ENCODE data around the gene AS3MT.

AS3MT gene

GRCh38 chr10:102878629-102879028 is 9.4 kb downstream of the AS3MT start:
- no peak for DNase-seq (ENCODE audit: low read depth)
- no peak overlapping the region for H3K4me3 ChIP-seq (ENCODE audit: low read depth, low read length)
- TF ChIP-seq, protein P1, sequence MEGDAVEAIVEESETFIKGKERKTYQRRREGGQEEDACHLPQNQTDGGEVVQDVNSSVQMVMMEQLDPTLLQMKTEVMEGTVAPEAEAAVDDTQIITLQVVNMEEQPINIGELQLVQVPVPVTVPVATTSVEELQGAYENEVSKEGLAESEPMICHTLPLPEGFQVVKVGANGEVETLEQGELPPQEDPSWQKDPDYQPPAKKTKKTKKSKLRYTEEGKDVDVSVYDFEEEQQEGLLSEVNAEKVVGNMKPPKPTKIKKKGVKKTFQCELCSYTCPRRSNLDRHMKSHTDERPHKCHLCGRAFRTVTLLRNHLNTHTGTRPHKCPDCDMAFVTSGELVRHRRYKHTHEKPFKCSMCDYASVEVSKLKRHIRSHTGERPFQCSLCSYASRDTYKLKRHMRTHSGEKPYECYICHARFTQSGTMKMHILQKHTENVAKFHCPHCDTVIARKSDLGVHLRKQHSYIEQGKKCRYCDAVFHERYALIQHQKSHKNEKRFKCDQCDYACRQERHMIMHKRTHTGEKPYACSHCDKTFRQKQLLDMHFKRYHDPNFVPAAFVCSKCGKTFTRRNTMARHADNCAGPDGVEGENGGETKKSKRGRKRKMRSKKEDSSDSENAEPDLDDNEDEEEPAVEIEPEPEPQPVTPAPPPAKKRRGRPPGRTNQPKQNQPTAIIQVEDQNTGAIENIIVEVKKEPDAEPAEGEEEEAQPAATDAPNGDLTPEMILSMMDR (IDR thresholded peaks at IDR 0.05; ENCODE audit: insufficient read depth, low read depth, low read length, missing control alignments): no peak

- no peak for DNase-seq (ENCODE audit: low read depth)
These were observed 11.0 kb downstream of the AS3MT start for GRCh38 chr10:102880256-102880655.

GRCh38 chr10:102888048-102888447 is 18.8 kb downstream of the AS3MT start:
- TF ChIP-seq, protein P1 (IDR thresholded peaks at IDR 0.05; ENCODE audit: insufficient read depth, low read depth, low read length, missing control alignments): no peak

More at GRCh38 chr10:102880256-102880655, 11.0 kb downstream of the AS3MT start:
- H3K4me3 ChIP-seq (ENCODE audit: low read depth, low read length): no peak overlapping the region
- TF ChIP-seq, protein P1 (IDR thresholded peaks at IDR 0.05; ENCODE audit: insufficient read depth, low read depth, low read length, missing control alignments): no peak

GRCh38 chr10:102894466-102895213 is 25.4 kb downstream of the AS3MT start:
- DNase-seq (ENCODE audit: low read depth): no peak
- H3K4me3 ChIP-seq (ENCODE audit: low read depth, low read length): no peak overlapping the region
- TF ChIP-seq, protein P1 (IDR thresholded peaks at IDR 0.05; ENCODE audit: insufficient read depth, low read depth, low read length, missing control alignments): no peak

More at GRCh38 chr10:102888048-102888447, 18.8 kb downstream of the AS3MT start:
- no peak overlapping the region for H3K4me3 ChIP-seq (ENCODE audit: low read depth, low read length)
- no peak for DNase-seq (ENCODE audit: low read depth)

DNA sequence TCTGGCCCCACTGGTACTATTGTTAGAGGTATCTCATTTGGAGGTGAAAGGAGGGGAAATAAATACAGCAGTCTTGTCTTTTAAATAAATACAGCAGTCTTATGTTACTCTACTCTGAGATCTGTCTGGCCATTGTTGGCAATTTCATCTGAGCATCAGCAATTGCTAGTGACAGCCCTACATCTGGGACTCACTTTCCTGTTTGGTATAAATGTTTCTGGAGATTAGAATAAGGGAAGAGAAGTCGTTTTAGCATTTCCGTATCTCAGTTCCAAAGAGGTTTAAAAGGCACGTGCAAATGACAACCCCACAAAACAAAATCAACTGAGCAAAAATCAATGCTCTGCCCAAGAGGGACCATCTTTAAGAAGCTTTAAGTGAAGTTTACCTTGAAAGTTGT is 30.7 kb downstream of the AS3MT start:
- TF ChIP-seq, protein P1 (IDR thresholded peaks at IDR 0.05; ENCODE audit: insufficient read depth, low read depth, low read length, missing control alignments): no peak
- H3K4me3 ChIP-seq (ENCODE audit: low read depth, low read length): no peak overlapping the region
- no peak for DNase-seq (ENCODE audit: low read depth)

- DNase-seq (ENCODE audit: low read depth): no peak
- H3K4me3 ChIP-seq (ENCODE audit: low read depth, low read length): no peak overlapping the region
- TF ChIP-seq, protein P1 (IDR thresholded peaks at IDR 0.05; ENCODE audit: insufficient read depth, low read depth, low read length, missing control alignments): no peak
These were observed 35.1 kb downstream of the AS3MT start for GRCh38 chr10:102904346-102904745.

DNA sequence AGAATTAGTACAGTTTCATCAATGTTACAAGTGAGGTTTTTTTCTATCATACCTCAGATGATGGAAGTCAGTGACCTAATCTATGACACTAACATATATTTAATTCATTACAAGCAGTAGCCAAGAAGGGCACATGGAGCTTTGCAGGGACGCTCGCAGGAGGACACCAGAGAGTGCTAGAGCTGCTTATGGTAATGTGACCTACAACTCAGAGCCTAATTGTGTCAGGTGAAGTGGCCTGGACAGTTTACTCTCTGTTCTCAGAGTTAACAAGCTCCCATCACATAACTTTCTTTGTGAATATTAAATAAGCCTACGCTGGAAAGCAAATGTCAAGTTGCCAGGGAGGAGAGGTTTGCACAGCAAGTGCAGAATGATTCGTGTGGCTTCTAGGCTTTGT is 37.2 kb downstream of the AS3MT start:
- DNase-seq (ENCODE audit: low read depth): no peak
- TF ChIP-seq, protein P1 (IDR thresholded peaks at IDR 0.05; ENCODE audit: insufficient read depth, low read depth, low read length, missing control alignments): no peak
- no peak overlapping the region for H3K4me3 ChIP-seq (ENCODE audit: low read depth, low read length)
